GM18517 (cell line): ENCODE results near the gene BTBD9.
"Not testable (repeated sequence)": the region's sequence is repeated elsewhere in the genome, so short reads cannot be mapped to it uniquely, and the experiment has no call there.

Experiments used
- ATAC-seq: cut with Tn5 transposase; IDR thresholded peaks from one replicate; pipeline ENCODE4 v1.9.1; 2021; ENCODE audit warnings: mild to moderate bottlenecking, moderate library complexity; ENCODE audit not compliant: unreplicated experiment

BTBD9 gene

GRCh38 chr6:38650207-38650752 lies 10.6 kb upstream of the BTBD9 start:
- no peak for ATAC-seq

GRCh38 chr6:38649744-38650143 lies 10.0 kb upstream of the BTBD9 start:
- ATAC-seq, result no peak

- ATAC-seq, result no peak
Observed at GRCh38 chr6:38648629-38649028, 8.9 kb upstream of the BTBD9 start.

DNA sequence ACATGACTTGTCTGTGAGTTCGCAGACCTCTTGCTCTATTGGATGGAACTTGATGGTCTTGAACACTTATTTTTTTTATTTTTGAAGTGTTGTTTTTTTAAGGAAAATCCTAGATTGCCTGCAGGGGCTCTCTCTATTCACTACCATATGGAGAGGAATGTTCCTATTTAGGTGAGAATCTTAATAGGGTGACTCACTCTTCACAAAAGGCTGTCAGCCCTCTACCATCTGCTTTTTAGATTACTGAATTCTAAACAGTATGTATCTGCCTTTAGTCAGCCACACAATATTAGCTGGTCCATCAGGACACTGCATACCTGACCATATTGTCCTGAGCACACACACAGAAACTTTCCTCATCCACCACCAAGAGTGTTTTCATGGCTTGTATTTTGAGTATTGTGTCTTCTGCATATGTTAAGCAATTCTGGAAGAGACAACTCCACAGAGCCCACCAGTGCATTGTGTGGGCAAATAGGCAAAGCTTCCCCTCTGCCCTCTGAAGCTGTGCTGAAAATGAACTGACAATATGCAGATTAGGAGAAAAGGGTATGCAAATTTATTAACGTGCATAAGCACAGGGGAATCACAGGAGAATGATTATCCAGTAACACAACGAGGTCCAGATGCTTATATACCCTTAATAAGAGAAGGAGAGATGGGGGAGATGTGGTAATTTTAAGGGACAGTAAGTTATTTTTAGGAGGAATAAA lies 6.6 kb upstream of the BTBD9 start:
- no peak for ATAC-seq

DNA sequence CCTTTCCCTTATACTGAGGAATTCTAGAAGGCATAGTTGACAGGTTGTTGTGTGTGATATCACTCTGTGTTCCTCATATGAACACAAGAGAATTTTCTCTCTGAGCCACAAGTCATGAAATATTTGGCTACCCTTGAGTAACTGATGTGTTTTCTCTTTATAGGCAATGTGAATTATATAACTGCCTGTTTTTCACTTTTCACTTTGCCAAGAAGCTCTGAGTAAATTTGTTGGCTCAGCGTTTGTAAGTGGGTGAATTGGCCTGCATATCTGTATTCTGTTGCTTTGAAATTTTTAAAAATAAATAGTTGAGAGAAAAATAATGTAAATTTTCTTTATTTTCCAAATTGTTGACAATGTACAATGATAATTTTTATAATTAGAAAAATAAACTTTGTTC lies 5.2 kb upstream of the BTBD9 start:
- no peak for ATAC-seq

GRCh38 chr6:38640216-38640909 lies 634 bp upstream of the BTBD9 start:
- ATAC-seq, result no peak

GRCh38 chr6:38638941-38639497 lies 710 bp downstream of the BTBD9 start:
- peak; percentile 23 for ATAC-seq

- no peak for ATAC-seq
Observed at GRCh38 chr6:38637756-38638155, 2.0 kb downstream of the BTBD9 start.

GRCh38 chr6:38636027-38636426 lies 3.7 kb downstream of the BTBD9 start:
- no peak for ATAC-seq

DNA sequence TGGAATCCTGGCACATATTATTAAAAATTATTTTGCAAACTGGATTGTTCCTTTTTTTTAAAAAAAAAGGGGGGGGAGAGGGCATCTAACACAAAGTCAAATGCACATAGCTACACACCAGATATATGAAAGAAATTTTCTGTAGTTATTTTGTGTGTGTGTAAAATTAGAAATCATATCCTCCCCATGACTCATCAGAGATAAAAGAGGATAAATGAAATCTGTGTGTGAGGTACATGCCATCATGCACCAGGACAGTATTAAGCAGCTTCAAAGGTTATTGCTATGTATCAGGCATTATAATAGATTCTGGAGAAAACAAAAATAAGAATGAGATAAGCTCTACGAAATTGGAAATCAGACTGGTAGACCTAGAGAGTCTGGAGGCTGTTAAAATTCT lies 5.2 kb downstream of the BTBD9 start:
- ATAC-seq, result no peak

GRCh38 chr6:38632490-38632889 lies 7.2 kb downstream of the BTBD9 start:
- no peak for ATAC-seq

DNA sequence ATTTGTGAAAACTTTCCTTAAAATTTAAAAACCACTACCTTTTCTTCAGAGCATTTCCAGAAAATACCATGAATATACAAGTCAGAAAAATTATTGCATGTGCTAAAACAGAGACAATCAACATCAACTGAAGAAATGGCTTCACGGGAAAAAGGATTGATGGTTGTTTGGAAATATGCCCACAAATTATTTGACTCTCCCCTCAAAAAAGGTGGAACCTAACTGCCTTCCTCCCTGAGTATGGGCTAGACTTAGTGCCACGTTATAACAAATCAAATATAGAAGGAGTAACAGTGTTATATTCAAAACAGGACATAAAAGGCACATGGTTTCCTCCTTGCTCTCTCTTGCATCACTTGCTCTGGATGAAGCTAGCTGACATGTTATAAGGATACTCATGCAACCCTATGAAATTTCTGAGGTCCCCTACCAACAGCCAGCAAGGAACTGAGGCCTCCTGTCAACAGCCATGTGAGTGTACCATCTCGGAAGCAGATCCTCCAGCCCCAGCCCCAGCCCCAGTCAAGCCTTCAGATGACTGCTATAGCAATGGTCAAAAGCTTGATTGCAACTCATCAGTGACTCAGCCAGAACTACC lies 8.4 kb downstream of the BTBD9 start:
- ATAC-seq, result no peak

- ATAC-seq, result no peak
Observed at GRCh38 chr6:38625217-38625616, 14.5 kb downstream of the BTBD9 start.

DNA sequence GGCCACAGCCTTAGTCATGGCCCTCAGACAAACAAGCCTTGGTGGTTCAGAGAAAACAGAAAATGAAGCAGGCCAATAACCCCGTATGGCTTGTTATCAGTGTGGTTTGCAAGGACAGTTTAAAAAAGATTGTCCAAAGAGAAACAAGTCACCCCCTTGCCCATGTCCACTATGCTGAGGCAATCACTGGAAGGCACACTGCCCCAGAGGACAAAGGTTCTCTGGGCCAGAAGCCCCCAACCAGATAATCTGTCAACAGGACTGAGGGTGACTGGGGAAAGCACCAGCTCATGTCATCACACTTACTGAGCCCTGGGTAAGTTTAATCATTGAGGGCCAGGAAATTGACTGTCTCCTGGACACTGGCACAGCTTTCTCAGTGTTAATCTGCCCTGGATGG lies 20.4 kb downstream of the BTBD9 start:
- not testable (repeated sequence) for ATAC-seq

GRCh38 chr6:38618301-38618700 lies 21.4 kb downstream of the BTBD9 start:
- not testable (repeated sequence) for ATAC-seq

GRCh38 chr6:38617856-38618255 lies 21.9 kb downstream of the BTBD9 start:
- no peak for ATAC-seq

DNA sequence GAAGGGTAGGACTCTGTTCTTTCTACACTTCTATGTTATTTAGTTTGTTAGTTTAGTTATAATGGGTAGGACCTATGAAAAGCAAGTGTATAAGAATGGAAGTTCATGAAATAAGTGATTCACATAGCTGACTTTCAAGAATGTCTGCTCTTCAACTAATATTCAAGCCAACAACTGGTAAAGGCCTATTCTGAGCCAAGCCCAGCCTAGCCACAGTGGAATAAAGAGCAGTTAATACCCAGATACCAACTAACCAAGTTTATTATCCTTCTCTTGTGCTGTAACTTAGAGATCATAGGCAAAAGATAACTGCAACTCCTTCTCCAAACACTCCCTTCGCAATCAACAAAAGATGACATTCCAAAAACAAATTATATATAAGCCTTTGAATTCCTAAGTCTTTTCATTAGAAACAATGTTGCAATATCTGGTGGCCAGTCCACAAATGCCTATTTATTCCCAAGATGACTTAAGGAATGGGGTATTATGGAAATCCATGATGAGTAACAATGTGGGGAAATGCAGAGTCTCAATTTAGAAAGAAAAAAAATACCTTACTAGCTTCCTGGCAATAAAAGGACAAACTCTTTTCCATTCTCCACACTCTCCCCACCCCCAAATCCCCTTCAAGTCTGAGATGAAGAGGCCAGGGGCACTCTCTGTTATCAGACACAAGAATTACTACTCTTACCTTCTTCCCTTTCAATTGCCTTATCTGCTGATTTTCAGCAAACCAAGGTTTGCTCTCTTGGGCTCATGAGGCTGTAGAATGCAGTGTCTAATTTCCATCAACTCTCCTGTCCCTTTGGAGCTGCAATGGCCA lies 27.4 kb downstream of the BTBD9 start:
- ATAC-seq, result no peak

DNA sequence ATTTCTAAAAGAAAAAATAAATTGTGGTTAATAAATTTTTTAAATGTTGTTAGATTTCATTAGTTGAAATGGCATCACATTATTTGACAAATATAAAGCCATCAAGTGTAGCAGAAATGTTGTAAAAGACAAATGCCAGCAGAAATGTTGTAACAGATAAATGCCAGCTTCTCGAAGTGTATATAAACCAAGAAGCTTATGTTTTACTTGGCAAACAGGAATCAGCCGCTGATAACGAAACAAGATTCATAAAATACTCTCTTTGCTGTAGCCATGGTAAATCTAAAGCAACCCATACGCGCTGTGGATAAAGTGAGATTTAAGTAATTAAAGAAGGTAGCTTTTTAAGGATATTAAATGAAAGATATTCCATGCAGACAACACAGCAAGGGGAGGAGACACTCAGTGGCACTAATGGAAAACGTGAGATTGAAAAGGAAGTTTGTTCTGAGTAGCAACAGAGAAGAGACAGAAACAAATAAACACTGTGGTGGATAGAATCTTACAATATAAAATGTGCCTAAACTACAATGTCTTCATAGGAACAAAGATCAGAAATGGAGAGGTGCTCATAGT lies 29.6 kb downstream of the BTBD9 start:
- ATAC-seq, result no peak

- no peak for ATAC-seq
Observed at GRCh38 chr6:38604700-38605099, 35.0 kb downstream of the BTBD9 start.

GRCh38 chr6:38603966-38604365 lies 35.8 kb downstream of the BTBD9 start:
- ATAC-seq, result no peak
